Pancreas (tissue), 10 donors: ENCODE measurements around the gene POLR3A. TPM values are rescaled to one million over a fixed set of nuclear protein-coding genes. Genes with fewer than 3 reads are reported as not detected.

ENCODE experiments used
- ATAC-seq, 4 donors: fragments of 200-7000 bp; cut with Tn5 transposase; one replicate each; pipeline versions ENCODE4 v1.8.0 to v1.9.1; 2020; ENCODE audit warnings: mild to moderate bottlenecking in 4 of 4, moderate library complexity in 4 of 4
- DNase-seq, 6 donors: peaks; one replicate each; pipeline ENCODE4 v3.0.0-alpha.2; 2020
- FAIRE-seq: peaks from 2 replicates; lab custom pipeline; 2012; peaks lifted over from hg19 to GRCh38; lab: Jason Lieb, UNC
- H3K27ac ChIP-seq, 4 donors: fragments of 200-600 bp; sonication (generic); 1 replicate in 3 of 4; 2 replicates in 1 of 4; pipeline versions ENCODE4 v1.5.0 to v1.8.0; 2020
- H3K27me3 ChIP-seq, 4 donors: fragments of 200-600 bp; one replicate each; pipeline ENCODE4 v1.8.0; 2021
- H3K36me3 ChIP-seq, 3 donors: fragments of 200-600 bp; sonication (generic) in 1 of 3; one replicate each; pipeline versions ENCODE4 v1.5.0 to v1.8.0; 2020 to 2021
- H3K4me1 ChIP-seq, 3 donors: fragments of 200-600 bp; one replicate each; pipeline ENCODE4 v1.8.0; 2021
- H3K4me3 ChIP-seq, 4 donors: fragments of 200-600 bp; sonication (generic) in 2 of 4; one replicate each; pipeline versions ENCODE4 v1.5.0 to v1.8.0; 2020 to 2021
- H3K9me3 ChIP-seq, 4 donors: fragments of 200-600 bp; one replicate each; pipeline ENCODE4 v1.8.0; 2021
- CTCF ChIP-seq, 4 donors: fragments of 200-600 bp; sonication (generic) in 3 of 4; IDR thresholded peaks; one replicate each; pipeline versions ENCODE4 v1.5.0 to v1.8.0; 2021; ENCODE audit warnings: antibody characterized with exemption in 4 of 4
- WGBS, 2 donors: extraction: QIAGEN DNeasy Blood & Tissue Kit; methylation state at CpG; one replicate each; pipeline ENCODE4 v1.1.7; 2013; 5-methylcytosine and 5-hydroxymethylcytosine counted together
- intact Hi-C, 3 donors: fragments of 100-400 bp; cut with DNase I; formaldehyde crosslinking; loops; one replicate each; pipeline versions ENCODE4 v1.11.1 to v1.14.2; 2022
- polyA plus RNA-seq, 2 donors: library from polyadenylated mRNA; stranded (reverse); fragments of 200-250 nt; gene quantifications; one replicate each; pipeline ENCODE4 v1.2.3, GENCODE V29; 2013
- total RNA-seq, 6 donors: library from RNA; stranded (reverse); fragmentation: NEBNext Ultra II Directional in 4 of 6; extraction: Animal tissue kit (Norgen Biotek cat#: 25700) in 4 of 6; gene quantifications; one replicate each; pipeline versions ENCODE4 v1.2.1 to v1.2.4, GENCODE V29; 2021 to 2023
- donor health status: healthy with polysubstance abuse.
- donor health status: DM: no; HTN: no; CAD: no; lungs with moderate emphysema.
- donor health status: DM: no; HTN: no; CAD: no.
- donor health status: control.
- donor health status: control.
- donor health status: Bipolar disorder and iron deficiency.
- donor health status: DM: yes; HTN: yes; CAD: no.
- donor health status: DM: no; HTN: no; CAD: no.
- donor health status: DM: no; HTN: no; CAD: no.
- donor health status: DM: yes; HTN: yes; CAD: no.

Gene POLR3A
- total and polyA plus RNA-seq, 8 donors, result 4.0 to 7.4 (median 5.4) TPM

- Histone ChIP-seq H3K9me3 (no peaks in the 10 kb centered on the region), H3K4me3 (no peak overlapping the region), H3K27me3 (no peaks in the 10 kb centered on the region), H3K27ac (no peak overlapping the region), H3K36me3 (peaks cover 0 to 83% (median 47%) of the 10 kb centered on the region in 3 donors), H3K4me1 (no peaks in the 10 kb centered on the region)
- intact Hi-C loops, result no loop called here
- FAIRE-seq, result no peak
- no peak for DNase-seq
- no peak for TF ChIP-seq CTCF (IDR thresholded peaks at IDR 0.05)
- ATAC-seq, result no peak
- WGBS, 2 donors, result 95% methylated on average over 13 of the region's 13 CpGs
Measured at GRCh38 chr10:77981281-77981680, 48.0 kb downstream of the POLR3A start.

GRCh38 chr10:77979221-77979620 is 50.1 kb downstream of the POLR3A start:
- Histone ChIP-seq H3K4me3 (no peak overlapping the region), H3K36me3 (peaks cover 0 to 64% (median 31%) of the 10 kb centered on the region in 3 donors), H3K27me3 (no peaks in the 10 kb centered on the region), H3K9me3 (no peaks in the 10 kb centered on the region), H3K27ac (no peak overlapping the region), H3K4me1 (no peaks in the 10 kb centered on the region)
- no peak for TF ChIP-seq CTCF (IDR thresholded peaks at IDR 0.05)
- intact Hi-C loops, result loop anchor here in 2 of 3 donors (5.0 to 10.0 kb wide), 2 partner anchors 132 to 134 kb away; no protein-coding TSS in a partner anchor
- no peak for DNase-seq
- no peak for FAIRE-seq
- WGBS, 2 donors, result 95% methylated on average over 10 of the region's 10 CpGs
- ATAC-seq, result no peak

- 77 to 86% methylated on average over 6 of the region's 6 CpGs for WGBS, 2 donors
- FAIRE-seq (no peak), DNase-seq (no peak), ATAC-seq (no peak)
- Histone ChIP-seq H3K4me1 (no peaks in the 10 kb centered on the region), H3K27me3 (no peaks in the 10 kb centered on the region), H3K9me3 (no peaks in the 10 kb centered on the region), H3K27ac (no peak overlapping the region), H3K36me3 (peaks cover 0 to 55% (median 22%) of the 10 kb centered on the region in 3 donors), H3K4me3 (no peak overlapping the region)
- no peak for TF ChIP-seq CTCF (IDR thresholded peaks at IDR 0.05)
- intact Hi-C loops, result loop anchor here in 2 of 3 donors (5.0 to 10.0 kb wide), 2 partner anchors 131 to 134 kb away; no protein-coding TSS in a partner anchor
Measured at GRCh38 chr10:77978360-77978759, 51.0 kb downstream of the POLR3A start.

GRCh38 chr10:77977934-77978333 is 51.4 kb downstream of the POLR3A start:
- Histone ChIP-seq H3K9me3 (no peaks in the 10 kb centered on the region), H3K36me3 (peaks cover 0 to 51% (median 19%) of the 10 kb centered on the region in 3 donors), H3K27ac (no peak overlapping the region), H3K27me3 (no peaks in the 10 kb centered on the region), H3K4me1 (no peaks in the 10 kb centered on the region), H3K4me3 (no peak overlapping the region)
- no peak for ATAC-seq
- intact Hi-C loops, result loop anchor here in 2 of 3 donors (5.0 to 10.0 kb wide), 2 partner anchors 131 to 133 kb away; no protein-coding TSS in a partner anchor
- no peak for TF ChIP-seq CTCF (IDR thresholded peaks at IDR 0.05)
- 95 to 96% methylated on average over 3 of the region's 3 CpGs for WGBS, 2 donors
- DNase-seq, result no peak
- FAIRE-seq, result no peak

- H3K9me3 ChIP-seq, result no peaks in the 10 kb centered on the region
- no peaks in the 10 kb centered on the region for H3K27me3 ChIP-seq
- WGBS, 2 donors, result 86 to 88% methylated on average over 7 of the region's 7 CpGs
- no peak for TF ChIP-seq CTCF (IDR thresholded peaks at IDR 0.05)
- H3K4me1 ChIP-seq, result no peaks in the 10 kb centered on the region
- FAIRE-seq, result no peak
- intact Hi-C loops, result loop anchor here in 2 of 3 donors (5.0 to 10.0 kb wide), 2 partner anchors 130 to 132 kb away; no protein-coding TSS in a partner anchor
- H3K36me3 ChIP-seq, result peaks cover 0 to 42% (median 14%) of the 10 kb centered on the region in 3 donors
- DNase-seq, result no peak
- no peak for ATAC-seq
- no peak overlapping the region for H3K4me3 ChIP-seq
- no peak overlapping the region for H3K27ac ChIP-seq
Measured at GRCh38 chr10:77977016-77977415, 52.3 kb downstream of the POLR3A start.
